ENCODE results near the gene RASGEF1C.

The RASGEF1C gene

DNA sequence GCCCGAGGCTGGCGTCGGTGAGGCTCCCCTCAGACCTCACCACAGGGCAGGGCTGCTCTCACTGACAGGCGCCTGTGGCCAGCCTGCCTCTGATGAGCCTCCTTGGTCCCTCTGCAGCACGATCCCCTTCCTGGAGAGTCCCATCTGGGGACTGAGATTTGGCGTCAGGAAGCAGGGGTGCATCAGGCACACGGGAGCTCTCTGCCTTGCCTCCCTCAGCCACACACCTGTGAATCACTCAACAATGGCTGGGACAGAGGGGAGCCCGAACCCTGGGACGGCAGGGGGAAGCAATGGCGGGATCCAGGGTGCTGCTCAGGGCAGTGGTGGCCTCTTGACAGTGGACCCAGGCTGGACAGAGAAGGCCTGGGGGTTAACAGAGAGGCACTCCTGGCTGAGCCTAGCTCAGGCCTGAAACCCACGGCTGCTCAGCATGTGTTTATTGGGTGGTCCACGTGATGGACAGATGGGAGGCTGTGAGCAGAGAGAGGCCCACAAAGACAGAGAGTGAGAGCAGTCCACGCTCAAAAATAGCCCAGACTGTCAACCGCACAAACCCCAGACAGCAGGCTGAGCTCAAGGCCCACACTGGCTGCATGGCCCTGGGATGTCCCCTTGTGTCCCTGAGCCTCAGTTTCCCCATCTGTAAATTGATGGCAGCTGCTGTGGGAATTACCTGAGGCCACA lies 11.9 kb downstream of the RASGEF1C start:
- no peak for TF ChIP-seq Cebpa-rat (IDR thresholded peaks at IDR 0.05)
- H3K9me3 ChIP-seq (replicated peaks in 1 of 11): no peaks in the 10 kb centered on the region
- no peak overlapping the region for H3K4me3 ChIP-seq
- no peaks in the 10 kb centered on the region for H3K36me3 ChIP-seq
- peaks cover 6 to 23% (median 16%) of the 10 kb centered on the region in 10 experiments; a peak in 18 of 20 replicates for H3K4me1 ChIP-seq
- no peak overlapping the region for H3K27ac ChIP-seq
- H4K20me1 ChIP-seq: peaks cover 0 to 5% (median 0%) of the 10 kb centered on the region in 11 experiments; a peak in 1 of 22 replicates
- no peak overlapping the region for H3K9ac ChIP-seq
- peak overlapping the region in 2 of 11 experiments; percentile 11 to 18; a peak in 1 of 22 replicates for H3K4me2 ChIP-seq
- no peaks in the 10 kb centered on the region; a peak in 1 of 22 replicates for H3K27me3 ChIP-seq

DNA sequence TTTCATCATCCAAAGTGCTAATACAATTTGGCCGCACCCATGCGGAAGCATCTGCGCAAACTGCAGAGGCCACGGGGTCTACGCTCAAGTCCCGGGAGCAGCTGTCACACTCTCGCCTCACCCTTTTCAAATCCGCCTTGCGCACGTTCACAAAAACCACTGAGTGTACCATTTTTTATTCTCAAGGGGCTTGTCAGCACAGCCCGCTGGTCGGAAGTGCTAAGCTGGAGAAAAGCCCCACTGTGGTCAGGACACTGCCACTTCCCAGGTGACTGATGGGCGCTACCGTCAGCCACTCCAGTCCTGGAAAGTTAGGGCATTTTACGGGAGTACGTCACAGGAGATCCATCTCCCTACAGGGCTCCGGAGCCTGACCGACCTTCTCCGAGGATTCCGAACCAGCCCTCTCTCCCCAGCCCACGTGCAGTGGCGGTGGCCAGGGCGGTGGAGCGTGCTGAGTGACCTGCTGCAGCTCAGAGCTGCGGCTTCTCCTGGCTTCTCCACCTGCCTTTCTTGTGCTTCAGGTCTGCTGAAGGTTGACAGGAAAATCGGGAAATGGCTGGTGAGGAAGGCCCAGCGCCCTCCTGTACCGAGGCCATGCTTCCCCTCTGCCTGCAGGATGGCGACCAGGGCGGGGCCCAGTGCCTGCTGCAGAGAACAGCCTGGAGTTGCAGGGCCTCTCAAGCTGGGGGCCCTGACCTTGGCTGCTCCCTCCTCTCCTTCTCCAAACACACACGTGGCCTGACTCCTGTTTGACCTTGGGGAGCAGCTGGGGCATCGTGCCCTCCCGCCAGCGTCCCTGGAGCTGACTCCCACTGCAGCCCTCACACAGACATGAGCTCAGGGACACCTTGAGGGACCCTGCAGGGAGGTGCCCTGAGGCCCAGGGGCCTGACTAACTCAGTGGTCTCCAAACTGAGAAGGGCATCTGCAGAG lies 14.3 kb downstream of the RASGEF1C start:
- TF ChIP-seq Cebpa-rat (IDR thresholded peaks at IDR 0.05): no peak
- no peaks in the 10 kb centered on the region for H3K9me3 ChIP-seq (replicated peaks in 1 of 11)
- H3K27me3 ChIP-seq: no peaks in the 10 kb centered on the region; a peak in 1 of 22 replicates
- no peak overlapping the region for H3K4me3 ChIP-seq
- no peaks in the 10 kb centered on the region for H3K36me3 ChIP-seq
- peak overlapping the region; percentile 4 to 66 (median 52) for H3K4me2 ChIP-seq
- H3K4me1 ChIP-seq: peaks cover 6 to 23% (median 16%) of the 10 kb centered on the region in 10 experiments; a peak in 18 of 20 replicates
- no peak overlapping the region for H3K9ac ChIP-seq
- H4K20me1 ChIP-seq: peaks cover 0 to 5% (median 0%) of the 10 kb centered on the region in 11 experiments; a peak in 1 of 22 replicates
- H3K27ac ChIP-seq: no peak overlapping the region

DNA sequence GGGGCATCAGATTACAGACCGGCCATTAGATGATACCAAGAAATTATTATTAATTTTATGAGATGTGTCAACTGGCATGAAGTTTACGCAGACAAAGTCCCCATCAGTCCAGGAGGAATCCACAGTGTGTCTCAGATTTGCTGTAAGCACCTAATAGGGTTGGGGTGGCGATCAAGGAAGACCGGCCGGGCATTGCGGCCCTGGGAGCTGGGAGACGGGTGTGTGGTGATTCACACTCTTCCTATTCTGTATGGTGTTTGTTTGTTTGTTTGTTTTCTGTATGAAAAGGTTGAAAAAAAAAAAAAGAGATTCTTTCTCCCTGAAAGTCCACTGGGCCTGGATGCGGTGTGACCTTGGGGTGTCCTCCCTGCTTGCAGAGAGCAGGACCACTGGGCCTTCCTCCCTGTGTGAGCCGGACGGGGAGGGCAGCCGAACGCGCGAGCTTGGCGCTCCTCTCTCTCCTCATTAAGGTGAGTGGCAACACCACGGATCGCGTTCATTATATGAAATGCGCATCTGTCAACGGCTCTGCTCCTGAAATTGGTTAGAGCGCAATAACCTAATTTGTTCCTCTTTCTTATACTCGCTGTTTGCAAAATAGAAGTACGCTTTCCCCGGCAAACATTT lies 15.1 kb downstream of the RASGEF1C start:
- TF ChIP-seq Cebpa-rat (IDR thresholded peaks at IDR 0.05): no peak
- Histone ChIP-seq H3K4me2 (peak overlapping the region; percentile 4 to 66 (median 52); a peak in 21 of 22 replicates), H3K4me3 (no peak overlapping the region), H3K27ac (no peak overlapping the region), H4K20me1 (peaks cover 0 to 5% (median 0%) of the 10 kb centered on the region in 11 experiments; a peak in 1 of 22 replicates), H3K9ac (no peak overlapping the region), H3K36me3 (no peaks in the 10 kb centered on the region), H3K27me3 (no peaks in the 10 kb centered on the region; a peak in 1 of 22 replicates), H3K4me1 (peaks cover 6 to 23% (median 16%) of the 10 kb centered on the region in 10 experiments; a peak in 18 of 20 replicates), H3K9me3 (replicated peaks in 1 of 11) (no peaks in the 10 kb centered on the region)

- no peak overlapping the region for H3K9ac ChIP-seq
- no peak overlapping the region for H3K27ac ChIP-seq
- no peak for TF ChIP-seq Cebpa-rat (IDR thresholded peaks at IDR 0.05)
- H3K9me3 ChIP-seq (replicated peaks in 1 of 11): peaks cover 10 to 21% (median 14%) of the 10 kb centered on the region in 11 experiments
- no peaks in the 10 kb centered on the region; a peak in 1 of 22 replicates for H3K27me3 ChIP-seq
- peaks cover 0 to 5% (median 0%) of the 10 kb centered on the region in 11 experiments; a peak in 1 of 22 replicates for H4K20me1 ChIP-seq
- no peak overlapping the region for H3K4me3 ChIP-seq
- H3K4me2 ChIP-seq: no peak overlapping the region
- no peaks in the 10 kb centered on the region; a peak in 2 of 22 replicates for H3K36me3 ChIP-seq
- peaks cover 6 to 18% (median 15%) of the 10 kb centered on the region in 10 experiments; a peak in 18 of 20 replicates for H3K4me1 ChIP-seq
Measured at GRCh38 chr5:180191716-180192115, 17.3 kb downstream of the RASGEF1C start.

- no peak overlapping the region for H3K4me3 ChIP-seq
- no peaks in the 10 kb centered on the region; a peak in 2 of 22 replicates for H3K36me3 ChIP-seq
- H3K4me2 ChIP-seq: no peak overlapping the region
- peaks cover 37 to 57% (median 46%) of the 10 kb centered on the region in 11 experiments for H3K9me3 ChIP-seq (replicated peaks in 1 of 11)
- no peaks in the 10 kb centered on the region for H3K4me1 ChIP-seq
- no peaks in the 10 kb centered on the region for H4K20me1 ChIP-seq
- H3K9ac ChIP-seq: no peak overlapping the region
- no peaks in the 10 kb centered on the region for H3K27me3 ChIP-seq
- TF ChIP-seq Cebpa-rat (IDR thresholded peaks at IDR 0.05): no peak
- H3K27ac ChIP-seq: no peak overlapping the region
Measured at GRCh38 chr5:180187767-180188166, 21.2 kb downstream of the RASGEF1C start.

DNA sequence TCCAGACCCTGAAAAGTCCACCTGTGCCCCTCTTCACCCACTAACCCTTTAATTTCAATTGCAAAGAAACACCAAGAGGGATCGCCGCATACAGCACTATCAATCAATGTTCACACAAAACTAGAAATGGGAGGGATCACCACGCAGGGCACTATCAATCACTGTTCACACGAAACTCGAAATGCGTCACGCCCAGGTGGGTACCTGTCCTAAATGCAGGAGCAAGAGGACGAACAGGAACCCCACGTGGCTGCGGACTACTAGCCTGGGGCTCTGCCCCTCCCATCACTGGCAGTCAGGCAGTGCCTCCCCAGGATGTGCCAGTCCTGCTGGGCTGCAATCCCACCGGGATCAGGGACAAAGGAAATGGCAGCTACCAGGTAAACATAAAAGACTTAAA lies 28.2 kb downstream of the RASGEF1C start:
- Histone ChIP-seq H3K36me3 (no peaks in the 10 kb centered on the region), H3K4me2 (no peak overlapping the region), H3K4me3 (no peak overlapping the region), H3K4me1 (no peaks in the 10 kb centered on the region; a peak in 1 of 20 replicates), H3K27ac (no peak overlapping the region), H3K27me3 (no peaks in the 10 kb centered on the region), H3K9ac (no peak overlapping the region), H3K9me3 (replicated peaks in 1 of 11) (peaks cover 26 to 42% (median 33%) of the 10 kb centered on the region in 11 experiments), H4K20me1 (no peaks in the 10 kb centered on the region)
- no peak for TF ChIP-seq Cebpa-rat (IDR thresholded peaks at IDR 0.05)

DNA sequence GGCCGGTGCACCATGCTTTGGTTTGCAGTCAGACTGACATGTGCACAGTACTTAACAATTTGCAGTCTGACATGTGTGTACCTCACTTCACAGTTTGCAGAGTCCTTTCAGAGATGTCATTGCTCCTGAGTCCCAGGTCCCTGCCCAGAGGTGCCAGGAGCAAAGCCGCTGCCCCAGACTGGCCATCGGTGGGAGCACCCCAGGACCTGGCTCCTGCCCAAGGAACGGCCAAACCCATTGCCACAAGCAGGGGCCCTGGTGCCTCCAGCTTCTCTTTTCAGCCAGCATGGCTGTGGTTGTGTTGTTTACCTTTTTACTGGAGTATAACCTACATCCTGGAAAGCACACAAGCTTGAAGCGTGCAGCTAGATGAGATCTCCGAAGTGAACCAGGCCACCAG lies 28.6 kb downstream of the RASGEF1C start:
- TF ChIP-seq Cebpa-rat (IDR thresholded peaks at IDR 0.05): no peak
- Histone ChIP-seq H3K4me3 (no peak overlapping the region), H3K4me2 (no peak overlapping the region), H4K20me1 (no peaks in the 10 kb centered on the region; a peak in 1 of 22 replicates), H3K9ac (no peak overlapping the region), H3K4me1 (no peaks in the 10 kb centered on the region; a peak in 1 of 20 replicates), H3K9me3 (replicated peaks in 1 of 11) (peaks cover 23 to 39% (median 30%) of the 10 kb centered on the region in 11 experiments), H3K36me3 (no peaks in the 10 kb centered on the region), H3K27me3 (no peaks in the 10 kb centered on the region), H3K27ac (no peak overlapping the region)

DNA sequence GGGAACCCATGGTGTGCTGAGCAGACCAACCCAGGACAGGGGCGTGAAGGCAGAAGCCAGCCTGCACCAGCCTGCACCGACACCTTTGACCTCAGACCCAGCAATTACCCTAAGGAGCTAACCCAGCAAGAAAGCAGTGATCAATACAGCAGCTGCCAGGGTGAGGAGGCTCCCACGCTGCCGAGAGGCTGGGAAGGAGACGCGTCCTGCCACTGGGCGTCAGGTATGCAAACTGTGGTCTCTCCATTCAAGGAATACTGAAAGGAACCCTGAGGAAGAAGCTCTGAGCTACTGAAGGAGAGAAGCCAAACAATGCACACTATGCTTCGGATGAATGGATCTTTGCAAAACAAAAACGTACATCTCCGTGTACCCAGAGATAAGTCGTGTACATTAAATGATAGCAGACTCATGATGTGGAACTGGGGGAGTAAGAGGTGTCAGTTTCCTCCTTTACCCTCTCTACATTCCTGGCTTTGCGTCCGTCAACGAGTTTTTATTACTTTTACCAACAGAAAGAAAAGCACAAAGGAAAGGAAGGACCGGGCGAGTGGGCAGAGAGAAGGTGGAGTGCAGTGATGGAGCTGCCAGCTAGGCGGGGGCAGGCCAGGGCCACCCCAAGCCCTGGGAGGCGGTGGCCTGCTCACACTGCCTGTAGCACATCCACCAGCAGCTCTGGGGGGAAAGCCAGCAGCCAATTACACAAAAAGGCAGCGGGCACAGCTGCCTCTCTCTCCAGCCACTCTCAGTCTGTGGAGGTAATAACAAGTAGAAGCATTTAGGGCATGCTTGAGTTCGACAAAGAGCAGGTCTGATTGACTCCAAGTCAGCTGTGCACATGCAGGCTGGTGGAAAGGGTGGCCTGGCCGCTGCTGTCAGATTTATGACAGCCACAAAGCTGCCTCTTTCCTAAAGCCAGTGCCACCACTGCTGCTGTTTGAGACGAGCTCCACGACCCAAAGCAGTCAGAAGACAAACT lies 29.3 kb downstream of the RASGEF1C start:
- no peak overlapping the region for H3K27ac ChIP-seq
- H3K9ac ChIP-seq: no peak overlapping the region
- no peaks in the 10 kb centered on the region; a peak in 1 of 20 replicates for H3K4me1 ChIP-seq
- no peak overlapping the region for H3K4me3 ChIP-seq
- no peak for TF ChIP-seq Cebpa-rat (IDR thresholded peaks at IDR 0.05)
- H3K9me3 ChIP-seq (replicated peaks in 1 of 11): peaks cover 21 to 33% (median 24%) of the 10 kb centered on the region in 11 experiments
- H4K20me1 ChIP-seq: no peaks in the 10 kb centered on the region; a peak in 1 of 22 replicates
- H3K36me3 ChIP-seq: no peaks in the 10 kb centered on the region
- no peak overlapping the region for H3K4me2 ChIP-seq
- H3K27me3 ChIP-seq: no peaks in the 10 kb centered on the region
